Chondrocyte (in vitro differentiated cells): ENCODE results near the gene SNPH. TPM values are rescaled to one million over a fixed set of nuclear protein-coding genes. Genes with fewer than 3 reads are reported as not detected.

Experiments used
- DNase-seq: peaks from one replicate; pipeline ENCODE4 v3.0.0; 2021; ENCODE audit warnings: mixed read lengths, low spot score
- H3K27ac Mint-ChIP-seq: one replicate; pipeline ENCODE4 v1.8.0; 2021; ENCODE audit warnings: mild to moderate bottlenecking, moderate library complexity, mixed read lengths; ENCODE audit not compliant: unreplicated experiment
- H3K27me3 Mint-ChIP-seq: 2 replicates; pipeline ENCODE4 v1.8.0; 2021; ENCODE audit warnings: low read depth, mixed read lengths
- H3K36me3 Mint-ChIP-seq: 2 replicates; pipeline ENCODE4 v1.8.0; 2021; ENCODE audit warnings: low read depth, mixed read lengths
- H3K4me1 Mint-ChIP-seq: 2 replicates; pipeline ENCODE4 v1.8.0; 2021; ENCODE audit warnings: low read depth, mild to moderate bottlenecking, mixed read lengths
- H3K4me3 Mint-ChIP-seq: one replicate; pipeline ENCODE4 v1.8.0; 2021; ENCODE audit warnings: mild to moderate bottlenecking, moderate library complexity, mixed read lengths; ENCODE audit not compliant: unreplicated experiment
- H3K9me3 Mint-ChIP-seq: 2 replicates; pipeline ENCODE4 v1.8.0; 2021; ENCODE audit warnings: low read depth, mixed read lengths
- CTCF ChIP-seq: fragments of 200-600 bp; sonication (generic); IDR thresholded peaks from 2 replicates; pipeline ENCODE4 v1.5.0; 2021; ENCODE audit warnings: antibody characterized with exemption, mild to moderate bottlenecking, moderate library complexity
- total RNA-seq: library from RNA; stranded (reverse); gene quantifications from 3 replicates; pipeline ENCODE4 v1.2.1, GENCODE V29; 2021

Gene SNPH
- total RNA-seq, 1 donor from 2014 or later, result 12.8 TPM

GRCh38 chr20:1225783-1226654 lies 40.1 kb upstream of the SNPH start, which contains the start of gene RAD21L1:
Gene RAD21L1, plus strand, starts transcription at chr20:1226044. Its CDS starts 2,410 bp downstream, at chr20:1228454.
- peak; percentile 81 for DNase-seq
- no peaks in the 10 kb centered on the region for H3K36me3 Mint-ChIP-seq
- no peaks in the 10 kb centered on the region for H3K9me3 Mint-ChIP-seq
- TF ChIP-seq CTCF, result no peak
- peaks cover 4% of the 10 kb centered on the region for H3K4me1 Mint-ChIP-seq
- peaks cover 15% of the 10 kb centered on the region for H3K27me3 Mint-ChIP-seq
- H3K4me3 Mint-ChIP-seq, result peak within 1 kb of the TSS; percentile 70
- no peak within 1 kb of the TSS for H3K27ac Mint-ChIP-seq

DNA sequence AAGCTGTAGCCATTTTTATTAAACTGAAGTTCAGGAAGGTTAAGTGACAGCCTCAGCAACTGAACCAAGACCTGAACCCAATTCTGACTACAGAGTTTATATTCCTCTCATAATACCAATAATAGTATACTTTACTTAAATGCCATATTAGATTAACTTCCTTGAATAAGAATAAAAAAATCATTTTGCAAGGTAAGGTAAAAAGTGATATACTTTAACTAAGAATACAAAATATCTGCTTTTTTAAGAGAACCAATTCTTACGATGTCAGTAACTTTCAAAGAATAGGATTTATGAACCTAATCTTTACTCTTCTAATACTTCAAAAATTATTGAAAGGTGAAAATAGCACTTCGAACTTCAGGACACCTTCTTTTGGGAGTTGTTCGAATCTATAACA lies 36.6 kb upstream of the SNPH start:
- no peak for DNase-seq
- no peak overlapping the region for H3K27ac Mint-ChIP-seq
- peaks cover 4% of the 10 kb centered on the region for H3K4me1 Mint-ChIP-seq
- no peaks in the 10 kb centered on the region for H3K36me3 Mint-ChIP-seq
- no peaks in the 10 kb centered on the region for H3K9me3 Mint-ChIP-seq
- no peak overlapping the region for H3K4me3 Mint-ChIP-seq
- TF ChIP-seq CTCF, result no peak
- H3K27me3 Mint-ChIP-seq, result peaks cover 15% of the 10 kb centered on the region

DNA sequence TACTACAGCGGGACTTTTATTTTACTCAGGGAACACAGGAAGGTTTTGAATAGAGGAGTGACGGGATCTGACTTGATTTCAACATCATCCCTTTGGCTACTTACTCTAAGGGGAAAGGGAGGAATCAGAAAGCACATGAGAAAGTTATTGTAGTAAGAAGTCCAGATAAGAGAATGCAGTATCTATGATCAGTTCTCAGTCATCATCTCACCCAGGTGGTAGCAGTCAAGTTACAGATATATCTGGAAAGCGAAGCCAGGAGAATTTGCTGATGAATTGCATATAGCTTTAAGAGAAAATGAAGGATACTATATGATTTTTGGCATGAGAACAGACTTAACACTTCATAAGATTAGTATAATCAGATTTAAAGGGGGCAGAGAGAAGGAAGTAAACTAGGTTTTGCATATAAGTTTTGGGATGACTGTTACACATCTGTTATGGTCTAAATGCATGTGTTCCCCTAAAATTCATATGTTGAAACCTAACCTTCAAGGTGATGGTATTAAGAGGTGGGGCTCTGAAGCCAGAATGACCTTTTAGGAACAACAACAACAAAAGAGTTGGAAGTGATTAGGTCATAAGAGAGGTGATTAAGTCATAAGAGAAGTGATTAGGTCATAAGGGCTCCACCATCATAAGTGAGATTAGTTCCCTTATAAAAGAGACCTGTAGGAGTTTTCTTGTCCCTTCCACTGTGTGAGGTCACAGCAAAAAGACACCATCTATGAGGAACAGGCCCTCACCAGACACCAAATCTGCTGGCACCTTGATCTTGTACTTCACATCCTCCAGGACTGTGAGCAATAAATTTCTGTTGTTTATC lies 33.6 kb upstream of the SNPH start:
- Mint-ChIP-seq H3K4me1 (no peaks in the 10 kb centered on the region), H3K36me3 (no peaks in the 10 kb centered on the region), H3K27me3 (peaks cover 14% of the 10 kb centered on the region), H3K27ac (no peak overlapping the region), H3K4me3 (no peak overlapping the region), H3K9me3 (no peaks in the 10 kb centered on the region)
- DNase-seq, result no peak
- TF ChIP-seq CTCF, result no peak

DNA sequence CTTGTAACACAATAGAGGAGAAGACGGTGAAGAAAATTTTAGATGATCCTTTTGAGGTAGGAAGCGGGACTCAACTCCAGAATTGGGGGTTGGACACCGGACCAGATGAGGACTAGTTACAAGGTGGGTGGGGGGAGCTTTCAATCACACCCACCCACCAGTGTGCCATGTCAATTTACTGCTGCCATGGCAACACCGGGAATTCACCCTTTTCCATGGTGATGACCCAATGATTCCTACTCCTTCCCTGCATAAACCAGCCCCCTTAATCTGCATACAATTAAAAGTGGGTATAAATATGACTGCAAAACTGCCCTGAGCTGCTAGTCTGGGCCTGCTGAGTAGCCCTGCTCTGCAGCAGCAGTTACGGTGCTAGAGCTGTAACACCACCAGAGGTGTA lies 25.5 kb upstream of the SNPH start:
- Mint-ChIP-seq H3K36me3 (no peaks in the 10 kb centered on the region), H3K4me3 (no peak overlapping the region), H3K4me1 (no peaks in the 10 kb centered on the region), H3K27ac (no peak overlapping the region), H3K27me3 (peaks cover 2% of the 10 kb centered on the region), H3K9me3 (no peaks in the 10 kb centered on the region)
- no peak for DNase-seq
- TF ChIP-seq CTCF, result no peak

- Mint-ChIP-seq H3K4me3 (no peak overlapping the region), H3K9me3 (no peaks in the 10 kb centered on the region), H3K27me3 (peaks cover 2% of the 10 kb centered on the region), H3K36me3 (no peaks in the 10 kb centered on the region), H3K4me1 (no peaks in the 10 kb centered on the region), H3K27ac (no peak overlapping the region)
- no peak for DNase-seq
- no peak for TF ChIP-seq CTCF
Observed at GRCh38 chr20:1241456-1241855, 24.6 kb upstream of the SNPH start.
